Neural cell (in vitro differentiated cells): ENCODE data around the gene ATP1B4.

Experiments used
- CTCF ChIP-seq: fragments of 450-650 bp; IDR thresholded peaks from 2 replicates; pipeline ENCODE4 v1.5.1; 2014; ENCODE audit warnings: antibody characterized with exemption, mild to moderate bottlenecking, moderate library complexity; ENCODE audit not compliant: poor library complexity, severe bottlenecking
- EP300 ChIP-seq: fragments of 450-650 bp; conservative IDR thresholded peaks from 2 replicates; pipeline ENCODE4 v1.6.1; 2014; ENCODE audit warnings: antibody characterized with exemption, mild to moderate bottlenecking, moderate library complexity; ENCODE audit not compliant: poor library complexity, severe bottlenecking
- EZH2 ChIP-seq: fragments of 200-600, 300-800 bp; shearing (Covaris generic), sonication (generic); IDR thresholded peaks from 2 replicates; pipeline ENCODE4 v1.6.1; 2014; ENCODE audit warnings: antibody characterized with exemption, low read length, borderline replicate concordance, mild to moderate bottlenecking; ENCODE audit not compliant: insufficient read depth, poor library complexity, severe bottlenecking
- MXI1 ChIP-seq: fragments of 450-650 bp; conservative IDR thresholded peaks from 2 replicates; pipeline ENCODE4 v1.6.1; 2014; ENCODE audit warnings: antibody characterized with exemption, mild to moderate bottlenecking; ENCODE audit not compliant: poor library complexity, severe bottlenecking
- POLR2AphosphoS5 ChIP-seq: IDR thresholded peaks from 2 replicates; pipeline ENCODE4 v1.6.1; 2012
- REST ChIP-seq: IDR thresholded peaks from 2 replicates; pipeline ENCODE4 v1.6.1; 2012; ENCODE audit warnings: borderline replicate concordance
- SMC3 ChIP-seq: fragments of 450-650 bp; conservative IDR thresholded peaks from 2 replicates; pipeline ENCODE4 v1.6.1; 2014; ENCODE audit warnings: antibody characterized with exemption, mild to moderate bottlenecking, moderate library complexity; ENCODE audit not compliant: poor library complexity

- TF ChIP-seq EZH2 (no peak), CTCF (no peak), SMC3 (no peak), REST (no peak), POLR2AphosphoS5 (no peak), MXI1 (no peak), EP300 (no peak)
Observed at GRCh38 chrX:120429776-120430540, 68.1 kb downstream of the ATP1B4 start.
